Endothelial cell of umbilical vein (primary cell): ENCODE measurements around the gene ABCA6. TPM values are rescaled to one million over a fixed set of nuclear protein-coding genes. Genes with fewer than 3 reads are reported as not detected.

Experiments
- BruUV-seq: library from RNA; stranded (reverse); fragments of 400-500 nt; replicated peaks from 2 replicates; lab custom pipeline; 2021; lab: Mats Ljungman, UMichigan
- CTCF ChIA-PET: fragments of 300-600, 350-600 bp; sonication (Branson Sonifier 250); formaldehyde crosslinking; loops from one replicate; lab custom pipeline; 2021; ENCODE audit warnings: antibody characterized with exemption, inconsistent platforms; lab: Charles Lee
- POLR2A ChIA-PET: fragments of 300-600, 350-600 bp; sonication (Branson Sonifier 250); formaldehyde crosslinking; loops from one replicate; lab custom pipeline; 2021; ENCODE audit warnings: antibody characterized with exemption, inconsistent platforms; lab: Charles Lee
- DNase-seq: peaks from one replicate; pipeline ENCODE4 v3.0.0-alpha.2; 2011; ENCODE audit warnings: low read depth, low spot score
- FAIRE-seq: peaks from 2 replicates; lab custom pipeline; 2011; peaks lifted over from hg19 to GRCh38; lab: Jason Lieb, UNC
- H2AFZ ChIP-seq: 2 replicates; pipeline ENCODE4 v1.6.0; 2012; ENCODE audit warnings: low read depth, low read length, control low read depth, inconsistent platforms
- H3K27ac ChIP-seq: 2 replicates; pipeline ENCODE4 v1.5.1; 2011; ENCODE audit warnings: low read depth, mild to moderate bottlenecking, control low read depth, low read length, moderate library complexity; ENCODE audit not compliant: insufficient read depth
- H3K27me3 ChIP-seq, 2 experiments: 2 replicates each; pipeline versions ENCODE4 v1.6.0 to v1.6.1; 2011; ENCODE audit warnings: low read length in 2 of 2, mixed read lengths in 1 of 2; ENCODE audit not compliant: control insufficient read depth in 2 of 2, insufficient read depth in 2 of 2
- H3K36me3 ChIP-seq, 2 experiments: 2 replicates in 1 of 2; 3 replicates in 1 of 2; pipeline ENCODE4 v1.5.1; 2011; ENCODE audit warnings: low read length in 2 of 2, mild to moderate bottlenecking in 1 of 2, moderate library complexity in 1 of 2; ENCODE audit not compliant: control insufficient read depth in 2 of 2, insufficient read depth in 2 of 2; ENCODE audit errors: extremely low read depth in 1 of 2
- H3K4me1 ChIP-seq: 3 replicates; pipeline ENCODE4 v1.5.1; 2011; ENCODE audit warnings: mild to moderate bottlenecking, low read length; ENCODE audit not compliant: control insufficient read depth, insufficient read depth; ENCODE audit errors: extremely low read depth
- H3K4me2 ChIP-seq: 2 replicates; pipeline ENCODE4 v1.6.1; 2011; ENCODE audit warnings: low read length, control low read depth, mixed read lengths; ENCODE audit not compliant: insufficient read depth
- H3K4me3 ChIP-seq, 3 experiments: fragments of 200-600 bp in 1 of 3; sonication (generic), shearing (Covaris generic) in 1 of 3; replicated peaks in 1 of 3; 2 replicates each; pipeline ENCODE4 v1.5.1; 2011 to 2016; ENCODE audit warnings: control low read depth in 3 of 3, low read length in 3 of 3, mild to moderate bottlenecking in 2 of 3, inconsistent platforms in 1 of 3, low read depth in 1 of 3, moderate library complexity in 1 of 3; ENCODE audit not compliant: insufficient read depth in 1 of 3
- H3K79me2 ChIP-seq: 2 replicates; pipeline ENCODE4 v1.6.0; 2012; ENCODE audit warnings: low read length, inconsistent platforms; ENCODE audit not compliant: control insufficient read depth, insufficient read depth
- H3K9ac ChIP-seq: replicated peaks from 2 replicates; pipeline ENCODE3; 2011; ENCODE audit warnings: low read length, control low read depth; ENCODE audit not compliant: insufficient read depth; ENCODE audit errors: extremely low read depth
- H3K9me1 ChIP-seq: replicated peaks from 3 replicates; pipeline ENCODE4 v1.6.0; 2011; ENCODE audit warnings: mild to moderate bottlenecking, low read length; ENCODE audit not compliant: control insufficient read depth, insufficient read depth; ENCODE audit errors: extremely low read depth
- H3K9me3 ChIP-seq: replicated peaks from 2 replicates; pipeline ENCODE4 v1.5.1; 2012; ENCODE audit warnings: low read length, inconsistent platforms; ENCODE audit not compliant: control insufficient read depth, insufficient read depth
- H4K20me1 ChIP-seq: replicated peaks from 2 replicates; pipeline ENCODE3; 2011; ENCODE audit warnings: mild to moderate bottlenecking, low read length; ENCODE audit not compliant: control insufficient read depth, insufficient read depth; ENCODE audit errors: extremely low read depth
- EZH2 ChIP-seq: IDR thresholded peaks from 2 replicates; pipeline ENCODE4 v1.6.1; 2012; ENCODE audit warnings: borderline replicate concordance, low read depth, mild to moderate bottlenecking, moderate library complexity, low read length, inconsistent platforms; ENCODE audit not compliant: severe bottlenecking
- FOS ChIP-seq: IDR thresholded peaks from 2 replicates; pipeline ENCODE4 v1.6.1; 2011; ENCODE audit warnings: mild to moderate bottlenecking, low read length, moderate library complexity, borderline replicate concordance; ENCODE audit not compliant: insufficient read depth
- GATA2 ChIP-seq: IDR thresholded peaks from 2 replicates; pipeline ENCODE4 v1.7.0; 2011; ENCODE audit warnings: low read depth, mild to moderate bottlenecking, moderate library complexity, mixed read lengths, low read length; ENCODE audit not compliant: insufficient read length, insufficient read depth
- JUN ChIP-seq: IDR thresholded peaks from 2 replicates; pipeline ENCODE4 v1.6.1; 2011; ENCODE audit warnings: borderline replicate concordance, low read depth; ENCODE audit not compliant: insufficient read length, insufficient read depth
- MYC ChIP-seq: IDR thresholded peaks from one replicate; pipeline ENCODE4 v1.6.1; 2011; ENCODE audit warnings: mild to moderate bottlenecking, low read depth, low read length
- POLR2A ChIP-seq: IDR thresholded peaks from 2 replicates; pipeline ENCODE4 v1.6.1; 2012; ENCODE audit warnings: low read depth, mild to moderate bottlenecking, control low read depth, low read length
- dilution Hi-C: fragments of 300-500 bp; cut with MboI; formaldehyde crosslinking; loops from one replicate; pipeline ENCODE4 v1.15.0; 2019; ENCODE audit warnings: low sequenced_read_pairs; ENCODE audit not compliant: extremely low pct_ligation_motif_present
- intact Hi-C: fragments of 100-400 bp; cut with micrococcal nuclease; formaldehyde crosslinking; loops from one replicate; pipeline ENCODE4 v1.10.0; 2022
- polyA plus RNA-seq, 4 experiments: library from polyadenylated mRNA; depleted of rRNA in 3 of 4; stranded (reverse) in 3 of 4; unstranded in 1 of 4; fragments of >200 nt; gene quantifications; 2 replicates each; pipeline versions ENCODE4 v1.2.1 to v1.2.3, GENCODE V29; 2011 to 2012; ENCODE audit warnings: missing spikeins in 1 of 4
- total RNA-seq: library from RNA; stranded (reverse); gene quantifications from 2 replicates; pipeline ENCODE4 v1.2.3, GENCODE V29; 2021

Gene ABCA6
- total and polyA plus RNA-seq, 2 donors (not counting 3 experiments of a cell fraction or from before 2014, with no cell fraction given) = 11.3 to 30.5 TPM

GRCh38 chr17:69043098-69043734, 98.5 kb downstream of the ABCA6 start:
- no peaks in the 10 kb centered on the region for H3K79me2 ChIP-seq
- no peaks in the 10 kb centered on the region for H3K9me3 ChIP-seq
- no TSS peak for BruUV-seq
- no peak overlapping the region for H3K9ac ChIP-seq
- no peak overlapping the region for H3K4me3 ChIP-seq
- FAIRE-seq = no peak
- peaks cover 0 to 3% of the 10 kb centered on the region in 2 experiments for H3K36me3 ChIP-seq
- no peak for DNase-seq
- no peak for TF ChIP-seq FOS
- no peak for TF ChIP-seq EZH2
- no peak for TF ChIP-seq POLR2A
- no peak for TF ChIP-seq MYC
- TF ChIP-seq GATA2 = no peak
- no peak for TF ChIP-seq JUN
- H2AFZ ChIP-seq = no peak overlapping the region
- H4K20me1 ChIP-seq = no peaks in the 10 kb centered on the region
- H3K27me3 ChIP-seq = no peaks in the 10 kb centered on the region
- peaks cover 22% of the 10 kb centered on the region for H3K4me1 ChIP-seq
- H3K27ac ChIP-seq = no peak overlapping the region
- dilution Hi-C loops (no loop called here), intact Hi-C loops (no loop called here)
- H3K9me1 ChIP-seq = no peaks in the 10 kb centered on the region
- no peak overlapping the region for H3K4me2 ChIP-seq
- ChIA-PET CTCF (no interaction called here), POLR2A (no interaction called here)

- H2AFZ ChIP-seq = no peak overlapping the region
- peaks cover 0 to 3% of the 10 kb centered on the region in 2 experiments for H3K36me3 ChIP-seq
- TF ChIP-seq FOS (peak; percentile 21), GATA2 (no peak), JUN (peak; percentile 39)
- no peaks in the 10 kb centered on the region for H3K27me3 ChIP-seq
- H3K4me1 ChIP-seq = peaks cover 16% of the 10 kb centered on the region
- intact Hi-C loops = no loop called here
- no peaks in the 10 kb centered on the region for H3K9me1 ChIP-seq
- no peaks in the 10 kb centered on the region for H4K20me1 ChIP-seq
- H3K4me3 ChIP-seq = no peak overlapping the region
- H3K79me2 ChIP-seq = no peaks in the 10 kb centered on the region
- H3K4me2 ChIP-seq = no peak overlapping the region
- dilution Hi-C loops = no loop called here
- DNase-seq (no peak), FAIRE-seq (no peak)
- no peak overlapping the region for H3K9ac ChIP-seq
- BruUV-seq = no TSS peak
- CTCF ChIA-PET = no interaction called here
- POLR2A ChIA-PET = no interaction called here
- no peaks in the 10 kb centered on the region for H3K9me3 ChIP-seq
- no peak overlapping the region for H3K27ac ChIP-seq
Measured at GRCh38 chr17:69042308-69042707, 99.4 kb downstream of the ABCA6 start.
